ENCODE results near the gene NGF. TPM values are rescaled to one million over a fixed set of nuclear protein-coding genes. Genes with fewer than 3 reads are reported as not detected.

Gene NGF
- polyA plus RNA-seq, 3 donors = not detected

GRCh38 chr1:115337276-115337632 lies 795 bp downstream of the NGF start:
- H3K9me3 Mint-ChIP-seq = peaks cover 0 to 8% (median 5%) of the 10 kb centered on the region in 7 donors
- intact Hi-C loops (cut with micrococcal nuclease) = no loop called here
- Histone ChIP-seq H3K9ac (ENCODE audit: insufficient read depth, low read length, poor library complexity, severe bottlenecking) (no peak overlapping the region), H4K20me1 (ENCODE audit: insufficient read depth, low read length) (no peaks in the 10 kb centered on the region), H3K4me2 (replicated peaks; ENCODE audit: extremely low read depth, low read length, poor library complexity, severe bottlenecking) (peak overlapping the region; percentile 10), H3K4me3 (replicated peaks in 1 of 3; ENCODE audit: low read depth in 2 of 3, low read length in 3 of 3) (no peak overlapping the region), H3K4me1 (ENCODE audit: control insufficient read depth in 1 of 2, insufficient read depth in 2 of 2, low read length in 2 of 2) (peaks cover 52 to 53% of the 10 kb centered on the region in 2 donors), H3K79me2 (ENCODE audit: insufficient read depth, low read length) (no peaks in the 10 kb centered on the region), H2AFZ (ENCODE audit: insufficient read depth, low read depth, low read length, poor library complexity, severe bottlenecking) (no peak overlapping the region), H3K27ac (ENCODE audit: low read depth in 1 of 2, low read length in 2 of 2) (no peak overlapping the region), H3K9me3 (replicated peaks in 1 of 2; ENCODE audit: control insufficient read depth in 1 of 2, insufficient read depth in 1 of 2, low read length in 2 of 2) (no peaks in the 10 kb centered on the region), H3K27me3 (ENCODE audit: control insufficient read depth in 2 of 2, insufficient read depth in 2 of 2, low read length in 2 of 2) (peaks cover 35 to 44% of the 10 kb centered on the region in 2 donors), H3K36me3 (replicated peaks in 1 of 2; ENCODE audit: control insufficient read depth in 1 of 2, insufficient read depth in 2 of 2, low read length in 2 of 2) (no peaks in the 10 kb centered on the region)
- H3K27me3 Mint-ChIP-seq (ENCODE audit: low read depth in 3 of 3) = peaks cover 43 to 56% (median 44%) of the 10 kb centered on the region in 3 donors
- H3K36me3 Mint-ChIP-seq = peaks cover 0 to 2% of the 10 kb centered on the region in 2 donors
- H3K27ac Mint-ChIP-seq = no peak overlapping the region
- no peak for TF ChIP-seq CTCF (IDR thresholded peaks at IDR 0.05)
- H3K4me1 Mint-ChIP-seq = peaks cover 50% of the 10 kb centered on the region
- 4% methylated on average over 15 of the region's 19 CpGs for WGBS (ENCODE audit: insufficient coverage)
- peak overlapping the region in 1 of 2 donors; percentile 76 for H3K4me3 Mint-ChIP-seq
- DNase-seq = no peak

GRCh38 chr1:115336741-115337140 lies 1.3 kb downstream of the NGF start:
- H3K27ac Mint-ChIP-seq = no peak overlapping the region
- H3K27ac ChIP-seq (ENCODE audit: low read depth in 1 of 2, low read length in 2 of 2) = no peak overlapping the region
- H3K27me3 Mint-ChIP-seq (ENCODE audit: low read depth in 3 of 3) = peaks cover 41 to 52% (median 43%) of the 10 kb centered on the region in 3 donors
- no peak overlapping the region for H3K4me2 ChIP-seq (replicated peaks; ENCODE audit: extremely low read depth, low read length, poor library complexity, severe bottlenecking)
- H3K9ac ChIP-seq (ENCODE audit: insufficient read depth, low read length, poor library complexity, severe bottlenecking) = no peak overlapping the region
- H3K4me3 ChIP-seq (replicated peaks in 1 of 3; ENCODE audit: low read depth in 2 of 3, low read length in 3 of 3) = no peak overlapping the region
- H3K9me3 Mint-ChIP-seq = peaks cover 0 to 8% (median 5%) of the 10 kb centered on the region in 7 donors
- H2AFZ ChIP-seq (ENCODE audit: insufficient read depth, low read depth, low read length, poor library complexity, severe bottlenecking) = no peak overlapping the region
- no peaks in the 10 kb centered on the region for H3K79me2 ChIP-seq (ENCODE audit: insufficient read depth, low read length)
- no peaks in the 10 kb centered on the region for H3K9me3 ChIP-seq (replicated peaks in 1 of 2; ENCODE audit: control insufficient read depth in 1 of 2, insufficient read depth in 1 of 2, low read length in 2 of 2)
- WGBS (ENCODE audit: insufficient coverage) = 67% methylated on average over 3 of the region's 3 CpGs
- H3K4me1 ChIP-seq (ENCODE audit: control insufficient read depth in 1 of 2, insufficient read depth in 2 of 2, low read length in 2 of 2) = peaks cover 54 to 57% of the 10 kb centered on the region in 2 donors
- no peaks in the 10 kb centered on the region for H4K20me1 ChIP-seq (ENCODE audit: insufficient read depth, low read length)
- H3K4me1 Mint-ChIP-seq = peaks cover 54% of the 10 kb centered on the region
- no peaks in the 10 kb centered on the region for H3K36me3 ChIP-seq (replicated peaks in 1 of 2; ENCODE audit: control insufficient read depth in 1 of 2, insufficient read depth in 2 of 2, low read length in 2 of 2)
- intact Hi-C loops (cut with micrococcal nuclease) = no loop called here
- TF ChIP-seq CTCF (IDR thresholded peaks at IDR 0.05) = no peak
- DNase-seq = no peak
- H3K36me3 Mint-ChIP-seq = peaks cover 0 to 2% of the 10 kb centered on the region in 2 donors
- H3K27me3 ChIP-seq (ENCODE audit: control insufficient read depth in 2 of 2, insufficient read depth in 2 of 2, low read length in 2 of 2) = peaks cover 35 to 44% of the 10 kb centered on the region in 2 donors
- H3K4me3 Mint-ChIP-seq = peak overlapping the region in 1 of 2 donors; percentile 54

Measured in CD14-positive monocyte (primary cell).